ENCODE measurements around the gene CNTFR. TPM values are rescaled to one million over a fixed set of nuclear protein-coding genes. Genes with fewer than 3 reads are reported as not detected.

Gene CNTFR
- total and polyA plus RNA-seq, 2 experiments from 2014 or later = 0.73 to 1.9 TPM

DNA sequence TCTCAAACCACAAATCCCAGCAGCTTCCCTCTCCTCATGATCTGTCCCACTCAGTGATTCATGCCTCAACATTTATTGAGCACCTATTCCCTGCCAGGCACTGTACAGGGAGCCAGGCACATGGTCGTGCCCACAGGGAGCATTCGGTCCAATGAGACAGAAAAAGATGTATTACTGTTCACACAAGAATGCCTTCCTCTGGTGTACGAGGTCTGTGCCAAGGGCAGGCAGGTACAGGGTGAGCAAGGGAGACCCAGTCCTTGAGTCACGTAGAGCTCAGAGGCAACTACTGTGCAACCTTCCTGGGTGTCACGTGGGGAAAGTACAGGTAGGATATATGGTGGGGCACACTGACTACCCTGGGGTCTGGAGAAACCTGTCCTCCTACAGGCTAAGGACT lies 4.6 kb downstream of the CNTFR start:
- Mint-ChIP-seq H3K9me3 (peaks cover 3% of the 10 kb centered on the region; the same call in 1 of the 3 replicates), H3K27ac (no peak overlapping the region), H3K4me3 (no peak overlapping the region), H3K4me1 (peaks cover 39% of the 10 kb centered on the region), H3K36me3 (ENCODE audit: low read depth) (no peaks in the 10 kb centered on the region; the same call in 2 of the 3 replicates), H3K27me3 (ENCODE audit: insufficient read depth, low read depth, poor library complexity) (peaks cover 78% of the 10 kb centered on the region)
- TF ChIP-seq EZH2 (IDR thresholded peaks at IDR 0.05; ENCODE audit: low read depth, unreplicated experiment) (no peak), STAT1 (IDR thresholded peaks at IDR 0.05; ENCODE audit: unreplicated experiment) (no peak), ZNF331 (CRISPR knock-in tag; IDR thresholded peaks at IDR 0.05; ENCODE audit: low read depth) (no peak), EZH2phosphoT487 (IDR thresholded peaks at IDR 0.05; ENCODE audit: unreplicated experiment) (no peak), POLR2AphosphoS5 (IDR thresholded peaks at IDR 0.05; ENCODE audit: low read depth) (no peak), REST (IDR thresholded peaks at IDR 0.05; ENCODE audit: unreplicated experiment) (no peak), ZNF114 (CRISPR knock-in tag; IDR thresholded peaks at IDR 0.05) (no peak), CREB1 (CRISPR knock-in tag; IDR thresholded peaks at IDR 0.05; ENCODE audit: low read depth) (no peak), JUNB (IDR thresholded peaks at IDR 0.05; ENCODE audit: unreplicated experiment) (no peak), NANOG (IDR thresholded peaks at IDR 0.05; ENCODE audit: borderline replicate concordance) (no peak)
- TF ChIP-seq, protein P1, sequence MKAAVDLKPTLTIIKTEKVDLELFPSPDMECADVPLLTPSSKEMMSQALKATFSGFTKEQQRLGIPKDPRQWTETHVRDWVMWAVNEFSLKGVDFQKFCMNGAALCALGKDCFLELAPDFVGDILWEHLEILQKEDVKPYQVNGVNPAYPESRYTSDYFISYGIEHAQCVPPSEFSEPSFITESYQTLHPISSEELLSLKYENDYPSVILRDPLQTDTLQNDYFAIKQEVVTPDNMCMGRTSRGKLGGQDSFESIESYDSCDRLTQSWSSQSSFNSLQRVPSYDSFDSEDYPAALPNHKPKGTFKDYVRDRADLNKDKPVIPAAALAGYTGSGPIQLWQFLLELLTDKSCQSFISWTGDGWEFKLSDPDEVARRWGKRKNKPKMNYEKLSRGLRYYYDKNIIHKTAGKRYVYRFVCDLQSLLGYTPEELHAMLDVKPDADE (IDR thresholded peaks at IDR 0.05) = no peak
- TF ChIP-seq, protein P2, sequence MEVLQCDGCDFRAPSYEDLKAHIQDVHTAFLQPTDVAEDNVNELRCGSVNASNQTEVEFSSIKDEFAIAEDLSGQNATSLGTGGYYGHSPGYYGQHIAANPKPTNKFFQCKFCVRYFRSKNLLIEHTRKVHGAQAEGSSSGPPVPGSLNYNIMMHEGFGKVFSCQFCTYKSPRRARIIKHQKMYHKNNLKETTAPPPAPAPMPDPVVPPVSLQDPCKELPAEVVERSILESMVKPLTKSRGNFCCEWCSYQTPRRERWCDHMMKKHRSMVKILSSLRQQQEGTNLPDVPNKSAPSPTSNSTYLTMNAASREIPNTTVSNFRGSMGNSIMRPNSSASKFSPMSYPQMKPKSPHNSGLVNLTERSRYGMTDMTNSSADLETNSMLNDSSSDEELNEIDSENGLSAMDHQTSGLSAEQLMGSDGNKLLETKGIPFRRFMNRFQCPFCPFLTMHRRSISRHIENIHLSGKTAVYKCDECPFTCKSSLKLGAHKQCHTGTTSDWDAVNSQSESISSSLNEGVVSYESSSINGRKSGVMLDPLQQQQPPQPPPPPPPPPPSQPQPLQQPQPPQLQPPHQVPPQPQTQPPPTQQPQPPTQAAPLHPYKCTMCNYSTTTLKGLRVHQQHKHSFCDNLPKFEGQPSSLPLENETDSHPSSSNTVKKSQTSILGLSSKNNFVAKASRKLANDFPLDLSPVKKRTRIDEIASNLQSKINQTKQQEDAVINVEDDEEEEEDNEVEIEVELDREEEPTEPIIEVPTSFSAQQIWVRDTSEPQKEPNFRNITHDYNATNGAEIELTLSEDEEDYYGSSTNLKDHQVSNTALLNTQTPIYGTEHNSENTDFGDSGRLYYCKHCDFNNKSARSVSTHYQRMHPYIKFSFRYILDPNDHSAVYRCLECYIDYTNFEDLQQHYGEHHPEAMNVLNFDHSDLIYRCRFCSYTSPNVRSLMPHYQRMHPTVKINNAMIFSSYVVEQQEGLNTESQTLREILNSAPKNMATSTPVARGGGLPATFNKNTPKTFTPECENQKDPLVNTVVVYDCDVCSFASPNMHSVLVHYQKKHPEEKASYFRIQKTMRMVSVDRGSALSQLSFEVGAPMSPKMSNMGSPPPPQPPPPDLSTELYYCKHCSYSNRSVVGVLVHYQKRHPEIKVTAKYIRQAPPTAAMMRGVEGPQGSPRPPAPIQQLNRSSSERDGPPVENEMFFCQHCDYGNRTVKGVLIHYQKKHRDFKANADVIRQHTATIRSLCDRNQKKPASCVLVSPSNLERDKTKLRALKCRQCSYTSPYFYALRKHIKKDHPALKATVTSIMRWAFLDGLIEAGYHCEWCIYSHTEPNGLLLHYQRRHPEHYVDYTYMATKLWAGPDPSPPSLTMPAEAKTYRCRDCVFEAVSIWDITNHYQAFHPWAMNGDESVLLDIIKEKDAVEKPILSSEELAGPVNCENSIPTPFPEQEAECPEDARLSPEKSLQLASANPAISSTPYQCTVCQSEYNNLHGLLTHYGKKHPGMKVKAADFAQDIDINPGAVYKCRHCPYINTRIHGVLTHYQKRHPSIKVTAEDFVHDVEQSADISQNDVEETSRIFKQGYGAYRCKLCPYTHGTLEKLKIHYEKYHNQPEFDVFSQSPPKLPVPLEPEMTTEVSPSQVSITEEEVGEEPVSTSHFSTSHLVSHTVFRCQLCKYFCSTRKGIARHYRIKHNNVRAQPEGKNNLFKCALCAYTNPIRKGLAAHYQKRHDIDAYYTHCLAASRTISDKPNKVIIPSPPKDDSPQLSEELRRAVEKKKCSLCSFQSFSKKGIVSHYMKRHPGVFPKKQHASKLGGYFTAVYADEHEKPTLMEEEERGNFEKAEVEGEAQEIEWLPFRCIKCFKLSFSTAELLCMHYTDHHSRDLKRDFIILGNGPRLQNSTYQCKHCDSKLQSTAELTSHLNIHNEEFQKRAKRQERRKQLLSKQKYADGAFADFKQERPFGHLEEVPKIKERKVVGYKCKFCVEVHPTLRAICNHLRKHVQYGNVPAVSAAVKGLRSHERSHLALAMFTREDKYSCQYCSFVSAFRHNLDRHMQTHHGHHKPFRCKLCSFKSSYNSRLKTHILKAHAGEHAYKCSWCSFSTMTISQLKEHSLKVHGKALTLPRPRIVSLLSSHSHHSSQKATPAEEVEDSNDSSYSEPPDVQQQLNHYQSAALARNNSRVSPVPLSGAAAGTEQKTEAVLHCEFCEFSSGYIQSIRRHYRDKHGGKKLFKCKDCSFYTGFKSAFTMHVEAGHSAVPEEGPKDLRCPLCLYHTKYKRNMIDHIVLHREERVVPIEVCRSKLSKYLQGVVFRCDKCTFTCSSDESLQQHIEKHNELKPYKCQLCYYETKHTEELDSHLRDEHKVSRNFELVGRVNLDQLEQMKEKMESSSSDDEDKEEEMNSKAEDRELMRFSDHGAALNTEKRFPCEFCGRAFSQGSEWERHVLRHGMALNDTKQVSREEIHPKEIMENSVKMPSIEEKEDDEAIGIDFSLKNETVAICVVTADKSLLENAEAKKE (CRISPR knock-in tag; IDR thresholded peaks at IDR 0.05) = no peak
- TF ChIP-seq, protein P3, sequence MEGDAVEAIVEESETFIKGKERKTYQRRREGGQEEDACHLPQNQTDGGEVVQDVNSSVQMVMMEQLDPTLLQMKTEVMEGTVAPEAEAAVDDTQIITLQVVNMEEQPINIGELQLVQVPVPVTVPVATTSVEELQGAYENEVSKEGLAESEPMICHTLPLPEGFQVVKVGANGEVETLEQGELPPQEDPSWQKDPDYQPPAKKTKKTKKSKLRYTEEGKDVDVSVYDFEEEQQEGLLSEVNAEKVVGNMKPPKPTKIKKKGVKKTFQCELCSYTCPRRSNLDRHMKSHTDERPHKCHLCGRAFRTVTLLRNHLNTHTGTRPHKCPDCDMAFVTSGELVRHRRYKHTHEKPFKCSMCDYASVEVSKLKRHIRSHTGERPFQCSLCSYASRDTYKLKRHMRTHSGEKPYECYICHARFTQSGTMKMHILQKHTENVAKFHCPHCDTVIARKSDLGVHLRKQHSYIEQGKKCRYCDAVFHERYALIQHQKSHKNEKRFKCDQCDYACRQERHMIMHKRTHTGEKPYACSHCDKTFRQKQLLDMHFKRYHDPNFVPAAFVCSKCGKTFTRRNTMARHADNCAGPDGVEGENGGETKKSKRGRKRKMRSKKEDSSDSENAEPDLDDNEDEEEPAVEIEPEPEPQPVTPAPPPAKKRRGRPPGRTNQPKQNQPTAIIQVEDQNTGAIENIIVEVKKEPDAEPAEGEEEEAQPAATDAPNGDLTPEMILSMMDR (conservative IDR thresholded peaks at IDR 0.05; ENCODE audit: low read depth in 2 of 2) = no peak
- Histone ChIP-seq H3K27me3 (ENCODE audit: insufficient read depth) (peaks cover 100% of the 10 kb centered on the region), H3F3A (replicated peaks; ENCODE audit: low read depth) (no peaks in the 10 kb centered on the region; the same call in 1 of the 2 replicates), H3K27ac (ENCODE audit: low read depth) (no peak overlapping the region), H3K4me3 (no peak overlapping the region), H4K20me1 (replicated peaks; ENCODE audit: insufficient read depth) (peaks cover 6% of the 10 kb centered on the region), H3K4me2 (no peak overlapping the region; the same call in 1 of the 2 replicates), H3K9me2 (ENCODE audit: insufficient read depth) (no peaks in the 10 kb centered on the region), H2AFZ (no peak overlapping the region), H3K79me2 (replicated peaks; ENCODE audit: insufficient read depth) (no peaks in the 10 kb centered on the region), H3K4me1 (ENCODE audit: insufficient read depth) (peaks cover 31% of the 10 kb centered on the region), H3K36me3 (ENCODE audit: insufficient read depth) (no peaks in the 10 kb centered on the region)
- ATAC-seq (no peak), DNase-seq (ENCODE audit: low spot score) (no peak)

Measured in GM23338 (cell line).